Natural killer cell (primary cell): ENCODE measurements around the gene SCGB1D2. TPM values are rescaled to one million over a fixed set of nuclear protein-coding genes. Genes with fewer than 3 reads are reported as not detected.

ENCODE experiments used
- ATAC-seq, 3 donors: fragments of 150-1000 bp in 2 of 3; fragments of 200-7000 bp in 1 of 3; cut with Tn5 transposase; 1 replicate in 1 of 3; 2 replicates in 2 of 3; pipeline ENCODE4 v1.10.0; 2021; ENCODE audit warnings: mild to moderate bottlenecking in 2 of 3, moderate library complexity in 2 of 3
- DNase-seq, 2 donors: peaks; one replicate each; pipeline versions ENCODE4 v3.0.0 to v3.0.0-alpha.2; 2013 to 2021; ENCODE audit warnings: mixed read lengths in 1 of 2
- H3K27ac ChIP-seq: one replicate; pipeline ENCODE4 v1.5.1; 2013; ENCODE audit warnings: mild to moderate bottlenecking, low read length
- H3K27me3 ChIP-seq: one replicate; pipeline ENCODE4 v1.6.1; 2013; ENCODE audit warnings: low read length; ENCODE audit not compliant: control insufficient read depth, insufficient read depth
- H3K36me3 ChIP-seq: one replicate; pipeline ENCODE4 v1.6.1; 2013; ENCODE audit warnings: low read length; ENCODE audit not compliant: control insufficient read depth, insufficient read depth
- H3K4me1 ChIP-seq: one replicate; pipeline ENCODE4 v1.6.1; 2013; ENCODE audit warnings: low read length; ENCODE audit not compliant: control insufficient read depth, insufficient read depth
- H3K4me3 ChIP-seq: one replicate; pipeline ENCODE4 v1.5.1; 2013; ENCODE audit warnings: low read length
- H3K9me3 ChIP-seq: one replicate; pipeline ENCODE4 v1.6.1; 2013; ENCODE audit warnings: low read length; ENCODE audit not compliant: control insufficient read depth, insufficient read depth
- H3K27ac Mint-ChIP-seq, 2 donors: one replicate each; pipeline ENCODE4 v1.8.0; 2022; ENCODE audit warnings: mild to moderate bottlenecking in 2 of 2, mixed read lengths in 2 of 2, moderate library complexity in 1 of 2
- H3K27me3 Mint-ChIP-seq, 2 donors: one replicate each; pipeline ENCODE4 v1.8.0; 2022; ENCODE audit warnings: low read depth in 2 of 2, mixed read lengths in 2 of 2
- H3K36me3 Mint-ChIP-seq: one replicate; pipeline ENCODE4 v1.8.0; 2022; ENCODE audit warnings: mixed read lengths
- H3K4me1 Mint-ChIP-seq, 2 donors: one replicate each; pipeline ENCODE4 v1.8.0; 2022; ENCODE audit warnings: mixed read lengths in 2 of 2
- H3K4me3 Mint-ChIP-seq: one replicate; pipeline ENCODE4 v1.8.0; 2022; ENCODE audit warnings: mild to moderate bottlenecking, moderate library complexity, mixed read lengths
- H3K9me3 Mint-ChIP-seq, 2 donors: one replicate each; pipeline ENCODE4 v1.8.0; 2022; ENCODE audit warnings: mixed read lengths in 2 of 2
- WGBS: methylation state at CpG from one replicate; pipeline ENCODE4 v1.1.7; 2013; ENCODE audit warnings: missing lambda C conversion rate; ENCODE audit not compliant: insufficient coverage; 5-methylcytosine and 5-hydroxymethylcytosine counted together
- intact Hi-C: fragments of 100-400 bp; cut with micrococcal nuclease; formaldehyde crosslinking; loops from one replicate; pipeline ENCODE4 v1.14.2; 2022
- total RNA-seq, 4 donors: library from RNA; stranded (reverse); fragments of 120-200 nt in 1 of 4; gene quantifications; one replicate each; pipeline versions ENCODE4 v1.2.3 to v1.2.4, GENCODE V29; 2013 to 2022
- TF ChIP-seq, protein P1 (sequence below): fragments of 200-600 bp; IDR thresholded peaks from one replicate; pipeline ENCODE4 v1.8.0; 2022; ENCODE audit warnings: antibody characterized with exemption

Gene SCGB1D2
- total RNA-seq, 3 donors from 2014 or later (not counting 1 experiment from before 2014, with no cell fraction given), result not detected

DNA sequence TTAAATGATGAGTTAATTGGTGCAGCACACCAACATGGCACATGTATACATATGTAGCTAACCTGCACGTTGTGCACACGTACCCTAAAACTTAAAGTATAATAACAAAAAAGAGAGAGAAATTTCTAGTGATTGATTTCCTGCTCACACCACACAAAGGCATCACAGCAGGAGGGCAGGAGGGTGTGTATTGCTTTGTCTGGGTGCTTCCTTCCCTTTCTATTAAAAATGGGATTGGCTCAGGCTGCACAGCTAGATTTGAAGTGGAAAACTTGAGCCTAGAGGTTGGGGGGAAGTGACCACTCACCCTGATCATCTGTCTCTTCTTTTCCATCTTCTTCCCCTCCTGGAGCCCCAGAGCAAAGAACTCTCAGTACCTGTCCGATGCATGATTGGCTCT, 944 bp upstream of the SCGB1D2 start:
- Histone ChIP-seq H3K27ac (no peak overlapping the region), H3K36me3 (no peaks in the 10 kb centered on the region), H3K4me1 (no peaks in the 10 kb centered on the region), H3K4me3 (no peak overlapping the region), H3K9me3 (no peaks in the 10 kb centered on the region), H3K27me3 (peaks cover 12% of the 10 kb centered on the region)
- Mint-ChIP-seq H3K27me3 (peaks cover 14 to 29% of the 10 kb centered on the region in 2 donors), H3K9me3 (no peaks in the 10 kb centered on the region), H3K36me3 (no peaks in the 10 kb centered on the region), H3K27ac (no peak overlapping the region), H3K4me1 (no peaks in the 10 kb centered on the region), H3K4me3 (no peak overlapping the region)
- ATAC-seq, result no peak
- WGBS, result 92% methylated on average over 1 of the region's 3 CpGs
- TF ChIP-seq, protein P1, sequence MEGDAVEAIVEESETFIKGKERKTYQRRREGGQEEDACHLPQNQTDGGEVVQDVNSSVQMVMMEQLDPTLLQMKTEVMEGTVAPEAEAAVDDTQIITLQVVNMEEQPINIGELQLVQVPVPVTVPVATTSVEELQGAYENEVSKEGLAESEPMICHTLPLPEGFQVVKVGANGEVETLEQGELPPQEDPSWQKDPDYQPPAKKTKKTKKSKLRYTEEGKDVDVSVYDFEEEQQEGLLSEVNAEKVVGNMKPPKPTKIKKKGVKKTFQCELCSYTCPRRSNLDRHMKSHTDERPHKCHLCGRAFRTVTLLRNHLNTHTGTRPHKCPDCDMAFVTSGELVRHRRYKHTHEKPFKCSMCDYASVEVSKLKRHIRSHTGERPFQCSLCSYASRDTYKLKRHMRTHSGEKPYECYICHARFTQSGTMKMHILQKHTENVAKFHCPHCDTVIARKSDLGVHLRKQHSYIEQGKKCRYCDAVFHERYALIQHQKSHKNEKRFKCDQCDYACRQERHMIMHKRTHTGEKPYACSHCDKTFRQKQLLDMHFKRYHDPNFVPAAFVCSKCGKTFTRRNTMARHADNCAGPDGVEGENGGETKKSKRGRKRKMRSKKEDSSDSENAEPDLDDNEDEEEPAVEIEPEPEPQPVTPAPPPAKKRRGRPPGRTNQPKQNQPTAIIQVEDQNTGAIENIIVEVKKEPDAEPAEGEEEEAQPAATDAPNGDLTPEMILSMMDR, result no peak
- no peak for DNase-seq
- intact Hi-C loops, result no loop called here

DNA sequence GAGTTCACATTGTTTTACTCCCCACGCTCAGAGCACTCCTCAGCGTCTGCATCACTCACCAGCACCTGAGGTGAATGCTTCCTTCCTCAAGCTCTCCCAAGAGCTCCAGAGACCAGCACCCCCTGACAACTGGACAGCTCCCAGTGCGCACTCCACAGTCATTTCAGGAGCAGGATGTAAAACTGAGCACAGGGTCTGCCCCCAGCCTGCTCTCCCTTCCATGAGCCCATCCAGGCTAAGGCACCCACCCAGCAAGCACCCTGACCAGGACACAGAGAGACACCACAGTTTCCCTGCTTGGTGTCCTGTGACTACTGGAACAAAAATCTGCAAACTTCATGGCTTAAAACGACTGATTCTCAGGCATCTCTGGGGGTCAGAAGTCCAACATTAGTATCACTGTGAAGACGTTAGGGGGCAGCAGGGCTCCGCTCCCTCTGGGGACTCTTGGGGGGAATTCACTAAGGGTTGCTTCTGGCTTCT, 3.3 kb downstream of the SCGB1D2 start:
- no peak for DNase-seq
- H3K27me3 ChIP-seq, result peaks cover 13% of the 10 kb centered on the region
- no peak overlapping the region for H3K27ac Mint-ChIP-seq
- H3K4me1 ChIP-seq, result no peaks in the 10 kb centered on the region
- no peak overlapping the region for H3K4me3 ChIP-seq
- H3K9me3 ChIP-seq, result peaks cover under 1% of the 10 kb centered on the region
- H3K27me3 Mint-ChIP-seq, result peaks cover 11 to 47% of the 10 kb centered on the region in 2 donors
- H3K36me3 Mint-ChIP-seq, result peaks cover 12% of the 10 kb centered on the region
- no peak for ATAC-seq
- H3K27ac ChIP-seq, result no peak overlapping the region
- peaks cover 6 to 8% of the 10 kb centered on the region in 2 donors for H3K9me3 Mint-ChIP-seq
- H3K4me1 Mint-ChIP-seq, result no peaks in the 10 kb centered on the region
- TF ChIP-seq, protein P1, result no peak
- WGBS, result 23% methylated on average over 6 of the region's 6 CpGs
- no peak overlapping the region for H3K4me3 Mint-ChIP-seq
- no peaks in the 10 kb centered on the region for H3K36me3 ChIP-seq
- intact Hi-C loops, result no loop called here

DNA sequence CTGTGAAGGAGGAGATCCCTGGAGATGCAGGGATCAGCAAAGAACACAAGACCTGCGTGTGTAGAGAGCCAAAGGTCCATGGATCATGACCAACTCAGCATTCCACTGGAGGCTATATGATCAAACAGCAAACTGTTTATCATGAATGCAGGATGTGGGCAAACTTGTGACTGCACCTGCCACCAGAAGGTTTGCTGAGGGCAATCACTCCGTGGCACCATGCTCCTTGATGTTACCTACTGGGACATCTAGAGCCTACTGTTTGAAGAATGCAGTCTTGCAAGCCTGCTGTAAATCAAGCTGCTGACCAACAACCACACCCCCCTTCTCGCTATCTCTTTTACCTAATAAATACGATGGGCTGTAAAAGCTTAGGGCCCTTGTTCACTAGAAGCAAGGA, 9.7 kb downstream of the SCGB1D2 start:
- Histone ChIP-seq H3K4me1 (no peaks in the 10 kb centered on the region), H3K27ac (no peak overlapping the region), H3K9me3 (peaks cover 28% of the 10 kb centered on the region), H3K4me3 (no peak overlapping the region), H3K36me3 (no peaks in the 10 kb centered on the region), H3K27me3 (peaks cover 6% of the 10 kb centered on the region)
- Mint-ChIP-seq H3K9me3 (peaks cover 15 to 20% of the 10 kb centered on the region in 2 donors), H3K4me3 (no peak overlapping the region), H3K27me3 (peaks cover 6 to 36% of the 10 kb centered on the region in 2 donors), H3K36me3 (peaks cover 40% of the 10 kb centered on the region), H3K4me1 (no peaks in the 10 kb centered on the region), H3K27ac (no peak overlapping the region)
- DNase-seq, result no peak
- WGBS, result 58% methylated on average over 4 of the region's 4 CpGs
- TF ChIP-seq, protein P1, result no peak
- intact Hi-C loops, result no loop called here
- no peak for ATAC-seq

DNA sequence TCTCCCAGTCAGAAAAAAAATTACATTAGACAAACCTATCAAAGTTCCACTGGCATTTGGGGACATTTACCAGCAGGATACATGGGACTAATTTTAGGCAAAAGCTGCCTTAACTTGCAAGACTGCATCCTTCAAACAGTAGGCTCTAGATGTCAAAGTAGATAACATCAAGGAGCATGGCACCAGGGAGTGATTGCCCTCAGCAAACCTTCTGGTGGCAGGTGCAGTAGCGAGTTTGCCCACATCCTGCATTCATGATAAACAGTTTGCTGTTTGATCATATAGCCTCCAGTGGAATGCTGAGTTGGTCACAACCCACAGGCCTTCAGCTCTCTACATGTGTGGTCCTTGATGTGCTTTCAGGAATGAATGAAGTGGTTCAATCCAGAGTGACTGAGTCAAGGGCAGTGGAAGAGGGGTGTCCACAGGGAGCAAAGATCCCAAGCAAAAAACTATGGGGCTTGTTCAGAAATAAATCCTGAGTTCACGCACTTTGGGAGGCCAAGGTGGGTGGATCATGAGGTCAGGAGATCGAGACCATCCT, 12.0 kb downstream of the SCGB1D2 start:
- H3K4me1 Mint-ChIP-seq, result no peaks in the 10 kb centered on the region
- H3K27ac Mint-ChIP-seq, result no peak overlapping the region
- ATAC-seq (no peak), DNase-seq (no peak)
- no peaks in the 10 kb centered on the region for H3K4me1 ChIP-seq
- H3K27me3 Mint-ChIP-seq, result peaks cover 17 to 44% of the 10 kb centered on the region in 2 donors
- H3K27me3 ChIP-seq, result peaks cover 3% of the 10 kb centered on the region
- WGBS, result 60% methylated on average over 1 of the region's 3 CpGs
- no peak overlapping the region for H3K4me3 ChIP-seq
- H3K27ac ChIP-seq, result no peak overlapping the region
- peaks cover 15 to 20% of the 10 kb centered on the region in 2 donors for H3K9me3 Mint-ChIP-seq
- TF ChIP-seq, protein P1, result no peak
- H3K36me3 ChIP-seq, result no peaks in the 10 kb centered on the region
- H3K36me3 Mint-ChIP-seq, result peaks cover 40% of the 10 kb centered on the region
- no peak overlapping the region for H3K4me3 Mint-ChIP-seq
- intact Hi-C loops, result no loop called here
- peaks cover 28% of the 10 kb centered on the region for H3K9me3 ChIP-seq
